ENCODE measurements around the gene GLRX5.
"Not testable (repeated sequence)": the region's sequence is repeated elsewhere in the genome, so short reads cannot be mapped to it uniquely, and the experiment has no call there.

- TF ChIP-seq CTCF (conservative IDR thresholded peaks at IDR 0.05; ENCODE audit: low read depth in 2 of 2); EZH2 (IDR thresholded peaks at IDR 0.05; ENCODE audit: low read depth, unreplicated experiment); CREB1 (CRISPR knock-in tag; IDR thresholded peaks at IDR 0.05; ENCODE audit: low read depth); JUNB (IDR thresholded peaks at IDR 0.05; ENCODE audit: unreplicated experiment); POLR2AphosphoS5 (IDR thresholded peaks at IDR 0.05; ENCODE audit: low read depth); EZH2phosphoT487 (IDR thresholded peaks at IDR 0.05; ENCODE audit: unreplicated experiment); REST (IDR thresholded peaks at IDR 0.05; ENCODE audit: unreplicated experiment); STAT1 (IDR thresholded peaks at IDR 0.05; ENCODE audit: unreplicated experiment); ZNF114 (CRISPR knock-in tag; IDR thresholded peaks at IDR 0.05); ZNF462 (CRISPR knock-in tag; IDR thresholded peaks at IDR 0.05): not testable (repeated sequence)
- TF ChIP-seq, protein P1, sequence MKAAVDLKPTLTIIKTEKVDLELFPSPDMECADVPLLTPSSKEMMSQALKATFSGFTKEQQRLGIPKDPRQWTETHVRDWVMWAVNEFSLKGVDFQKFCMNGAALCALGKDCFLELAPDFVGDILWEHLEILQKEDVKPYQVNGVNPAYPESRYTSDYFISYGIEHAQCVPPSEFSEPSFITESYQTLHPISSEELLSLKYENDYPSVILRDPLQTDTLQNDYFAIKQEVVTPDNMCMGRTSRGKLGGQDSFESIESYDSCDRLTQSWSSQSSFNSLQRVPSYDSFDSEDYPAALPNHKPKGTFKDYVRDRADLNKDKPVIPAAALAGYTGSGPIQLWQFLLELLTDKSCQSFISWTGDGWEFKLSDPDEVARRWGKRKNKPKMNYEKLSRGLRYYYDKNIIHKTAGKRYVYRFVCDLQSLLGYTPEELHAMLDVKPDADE (IDR thresholded peaks at IDR 0.05): not testable (repeated sequence)
Measured at GRCh38 chr14:95510344-95510743, 24.5 kb upstream of the GLRX5 start.
